AG04450 (cell line): ENCODE measurements around the gene SORBS2. TPM values are rescaled to one million over a fixed set of nuclear protein-coding genes. Genes with fewer than 3 reads are reported as not detected.

ENCODE experiments used
- polyA plus RNA-seq: library from polyadenylated mRNA; depleted of rRNA; stranded (reverse); fragments of >200 nt; gene quantifications from 2 replicates; pipeline ENCODE4 v1.2.3, GENCODE V29; 2011
- small RNA-seq: library from RNA; depleted of rRNA; stranded (forward); fragments of <200 nt; gene quantifications from one replicate; pipeline ENCODE3, GENCODE V24; 2012; ENCODE audit warnings: low read depth; ENCODE audit not compliant: insufficient read length

The SORBS2 gene
- polyA plus RNA-seq, 1 experiment: not detected

Small RNA genes lying within 50 kb of the gene (small RNA-seq; reads per million reads assigned to genes)
- not detected for gene RF00019
